Tibial nerve (tissue), 3 donors: ENCODE data around the gene CTNNA3.

ENCODE experiments used
- CTCF ChIP-seq, 5 experiments: fragments of 200-600 bp in 3 of 5; fragments of 450-650 bp in 2 of 5; sonication (generic) in 3 of 5; IDR thresholded peaks; one replicate each; pipeline ENCODE4 v1.5.1; 2016 to 2019; ENCODE audit warnings: antibody characterized with exemption in 5 of 5, mild to moderate bottlenecking in 3 of 5, moderate library complexity in 2 of 5
- POLR2A ChIP-seq, 2 donors: fragments of 450-650 bp; IDR thresholded peaks; one replicate each; pipeline ENCODE4 v1.6.1; 2017; ENCODE audit warnings: antibody characterized with exemption in 2 of 2, mild to moderate bottlenecking in 2 of 2, moderate library complexity in 2 of 2

DNA sequence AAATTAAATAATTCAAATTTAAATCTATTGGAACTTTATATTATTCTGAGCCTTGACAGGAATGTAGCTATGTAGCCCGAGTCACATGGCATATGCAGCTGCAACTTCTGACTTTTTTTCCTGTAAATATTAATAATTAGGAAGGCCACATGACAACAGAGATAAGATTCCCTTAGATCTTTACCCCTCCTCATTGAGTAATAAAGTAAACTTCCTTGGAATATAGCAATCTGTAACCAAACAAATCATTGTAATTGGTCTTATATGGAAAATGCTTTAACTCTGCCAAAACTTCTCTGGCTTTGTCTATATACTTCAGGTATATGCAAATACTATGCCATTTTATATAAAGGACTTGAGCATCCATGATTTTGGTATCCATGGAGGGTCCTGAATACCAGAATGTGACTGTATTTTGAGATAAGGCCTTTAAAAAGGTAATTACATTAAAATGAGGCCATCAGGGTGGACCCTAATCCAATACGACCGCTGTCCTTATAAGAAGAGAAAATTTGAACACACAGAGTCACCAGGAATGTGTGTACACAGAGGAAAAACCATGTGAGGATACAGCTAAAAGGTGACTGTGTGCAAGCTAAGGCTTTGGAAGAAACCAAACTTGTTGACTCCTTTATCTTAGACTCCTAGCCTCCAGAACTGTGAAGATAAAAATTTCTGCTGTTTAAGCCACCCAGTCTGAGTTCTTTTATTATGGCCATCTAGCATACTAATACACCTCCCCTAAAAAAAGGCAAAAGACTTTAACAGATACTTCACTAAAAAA, 222.0 kb downstream of the CTNNA3 start:
- no peak for TF ChIP-seq CTCF (IDR thresholded peaks at IDR 0.05)
- TF ChIP-seq POLR2A (IDR thresholded peaks at IDR 0.05) = no peak
